ENCODE measurements around the gene ARHGDIA.
"Not testable (repeated sequence)": the region's sequence is repeated elsewhere in the genome, so short reads cannot be mapped to it uniquely, and the experiment has no call there.

ARHGDIA gene

DNA sequence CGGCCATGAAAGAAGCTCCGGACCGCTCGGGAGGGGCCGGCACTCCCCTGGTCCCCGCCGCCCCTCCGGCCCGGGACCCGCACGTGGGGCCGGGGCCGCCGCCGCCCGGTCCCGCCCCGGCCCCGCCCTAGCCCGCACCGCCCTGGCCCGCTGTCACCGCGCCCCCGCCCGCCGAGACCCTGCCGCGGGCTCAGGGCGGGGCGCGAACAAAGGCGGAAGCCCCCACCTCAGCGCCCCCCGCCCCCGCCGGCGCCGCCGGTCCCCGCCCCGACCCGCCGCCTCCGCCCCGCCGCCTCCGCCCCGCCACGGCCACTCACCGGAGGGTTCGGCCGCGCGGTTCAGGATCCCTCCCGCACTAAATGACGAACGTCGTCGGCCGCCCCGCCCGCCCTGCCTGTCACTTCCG lies at the start of gene ARHGDIA:
ARHGDIA (minus strand) TSS at position 357 of the 406 bp plus-strand sequence. CDS start 1,407 bp downstream, outside the sequence.
- no peak for DNase-seq (ENCODE audit: low spot score)

GRCh38 chr17:81918832-81919545 lies 47.9 kb upstream of the ARHGDIA start:
- DNase-seq (ENCODE audit: low spot score): no peak

GRCh38 chr17:81918333-81918669 lies 47.2 kb upstream of the ARHGDIA start:
- not testable (repeated sequence) for DNase-seq (ENCODE audit: low spot score)

GRCh38 chr17:81917565-81918332 lies 46.6 kb upstream of the ARHGDIA start, which contains the start of gene SIRT7:
SIRT7 (minus strand) TSS chr17:81918176; CDS start chr17:81918131, 45 bp downstream.
- DNase-seq (ENCODE audit: low spot score): peak; percentile 98

DNA sequence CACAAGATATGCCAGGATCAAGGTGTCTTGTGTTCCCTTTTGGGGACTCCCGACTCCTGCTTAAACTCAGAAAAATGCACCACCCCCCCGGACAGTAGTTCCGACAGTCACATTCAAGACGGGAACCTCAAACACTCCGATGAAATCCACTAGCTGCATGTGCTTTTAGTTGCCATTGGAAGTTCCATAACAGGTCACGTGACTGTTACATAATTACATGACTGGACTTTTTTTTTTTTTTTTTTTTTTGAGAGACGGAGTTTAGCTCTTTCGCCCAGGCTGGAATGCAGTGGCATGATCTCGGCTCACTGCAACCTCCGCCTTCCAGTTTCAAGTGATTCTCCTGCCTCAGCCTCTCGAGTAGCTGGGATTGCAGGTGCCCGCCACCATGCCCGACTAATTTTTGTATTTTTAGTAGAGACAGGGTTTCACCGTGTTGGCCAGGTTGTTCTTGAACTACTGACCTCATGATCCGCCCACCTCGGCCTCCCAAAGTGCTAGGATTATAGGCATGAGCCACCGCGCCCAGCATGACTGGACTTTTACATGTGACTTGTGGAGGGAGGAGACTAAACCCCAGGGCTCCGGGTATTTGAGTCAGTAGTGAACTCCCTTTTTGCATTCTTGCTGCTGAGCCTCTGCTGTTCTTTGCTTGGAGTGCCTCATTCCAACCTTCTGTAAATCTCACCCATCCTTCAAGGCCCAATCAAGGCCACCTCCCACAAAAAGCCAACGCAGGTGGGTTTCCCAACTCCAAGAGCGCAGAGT lies 45.3 kb upstream of the ARHGDIA start:
- DNase-seq (ENCODE audit: low spot score): peak; percentile 81

DNA sequence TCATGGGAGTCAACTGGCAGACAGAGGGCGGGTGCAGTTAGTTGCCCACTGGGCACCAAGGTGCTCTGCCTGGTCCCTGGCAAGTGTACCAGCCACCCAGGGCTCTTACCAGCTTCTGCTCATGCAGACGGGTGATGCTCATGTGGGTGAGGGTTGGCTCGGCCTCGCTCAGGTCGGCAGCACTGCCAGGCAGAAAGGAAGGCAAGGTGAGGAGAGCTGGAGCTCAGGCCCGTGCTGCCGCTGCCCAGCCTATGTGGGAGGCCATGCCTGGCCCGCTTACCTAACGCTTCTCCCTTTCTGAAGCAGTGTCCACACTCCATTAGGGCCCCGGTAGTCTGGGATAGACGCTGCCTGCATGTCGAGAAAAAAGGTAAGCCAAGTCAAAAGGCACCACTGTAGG lies 44.2 kb upstream of the ARHGDIA start:
- DNase-seq (ENCODE audit: low spot score): no peak

DNA sequence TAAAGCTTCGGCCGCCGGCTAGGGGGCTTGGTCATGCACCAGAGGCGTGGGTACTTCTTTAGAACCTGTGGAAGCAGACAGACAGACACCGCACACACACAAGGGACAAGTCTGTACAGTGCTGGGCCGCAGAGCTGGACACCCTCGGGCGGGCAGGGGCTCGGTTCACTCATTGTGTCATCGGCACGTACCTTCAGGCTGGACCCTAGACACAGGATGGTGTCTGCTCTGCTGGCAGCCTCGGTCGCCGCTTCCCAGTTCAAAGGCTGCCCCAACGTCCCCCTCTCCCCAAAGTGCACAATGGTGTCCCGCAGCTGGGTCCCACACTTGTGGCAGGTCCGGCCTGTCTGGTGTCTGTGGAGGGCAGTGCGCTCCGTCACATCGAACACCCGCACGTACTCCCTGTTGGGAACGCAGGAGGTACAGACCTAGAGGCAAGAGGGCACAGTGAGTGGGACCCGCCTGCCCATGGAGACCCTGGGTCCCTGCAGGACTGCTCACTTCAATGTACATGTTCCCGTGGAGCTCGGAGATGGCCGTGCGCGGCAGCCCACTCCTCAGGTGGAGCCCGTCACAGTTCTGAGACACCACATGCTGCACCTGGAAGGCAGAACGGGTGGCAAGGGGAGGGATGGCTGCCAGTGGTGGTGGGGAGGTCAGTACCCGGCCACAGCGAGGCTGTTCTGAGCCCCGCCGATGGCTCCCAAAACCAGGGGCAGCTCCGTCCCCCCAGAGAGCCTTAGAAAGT lies 43.1 kb upstream of the ARHGDIA start:
- no peak for DNase-seq (ENCODE audit: low spot score)

GRCh38 chr17:81913394-81914102 lies 42.4 kb upstream of the ARHGDIA start:
- no peak for DNase-seq (ENCODE audit: low spot score)

DNA sequence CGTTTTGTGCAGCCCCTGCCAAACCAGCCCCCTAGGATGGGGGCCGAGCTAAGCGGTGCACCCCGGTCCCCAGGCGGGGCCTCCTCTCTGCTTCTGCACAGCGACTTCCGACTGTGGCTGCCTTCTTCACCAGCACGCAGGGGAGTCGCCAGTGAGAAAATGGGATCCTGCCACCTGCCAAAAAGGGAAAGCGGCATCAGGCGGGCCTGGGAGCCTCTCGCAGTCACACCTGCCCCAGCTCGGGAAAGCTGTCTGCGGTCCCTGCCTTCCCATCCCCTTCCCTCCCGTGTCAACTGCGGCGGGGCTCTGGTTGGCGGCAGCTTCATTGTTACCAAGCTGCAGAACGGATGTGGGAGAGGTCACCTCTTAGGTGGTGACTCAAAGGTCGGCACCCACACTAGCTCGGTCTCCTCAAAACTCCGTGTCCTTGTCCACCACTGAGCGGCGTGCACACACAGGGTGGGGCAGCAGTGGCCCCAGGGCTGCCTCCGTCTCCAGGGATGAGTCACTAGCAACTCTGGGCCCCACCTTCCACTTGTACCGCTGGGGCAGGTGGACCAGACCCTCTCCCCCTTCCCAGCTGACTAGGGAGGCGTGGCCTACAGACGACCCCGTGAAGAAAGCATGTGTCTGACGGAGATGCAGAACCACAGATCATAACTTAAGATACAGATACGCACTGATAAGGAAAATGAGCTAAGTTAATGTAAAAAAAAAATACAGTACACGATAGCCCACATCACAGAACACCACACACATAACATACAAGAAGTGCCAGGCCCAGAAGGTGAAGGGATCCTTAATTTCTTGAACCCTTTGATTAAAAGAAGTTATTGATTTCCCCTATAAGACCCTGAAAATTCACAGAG lies 41.5 kb upstream of the ARHGDIA start:
- DNase-seq (ENCODE audit: low spot score): no peak

DNA sequence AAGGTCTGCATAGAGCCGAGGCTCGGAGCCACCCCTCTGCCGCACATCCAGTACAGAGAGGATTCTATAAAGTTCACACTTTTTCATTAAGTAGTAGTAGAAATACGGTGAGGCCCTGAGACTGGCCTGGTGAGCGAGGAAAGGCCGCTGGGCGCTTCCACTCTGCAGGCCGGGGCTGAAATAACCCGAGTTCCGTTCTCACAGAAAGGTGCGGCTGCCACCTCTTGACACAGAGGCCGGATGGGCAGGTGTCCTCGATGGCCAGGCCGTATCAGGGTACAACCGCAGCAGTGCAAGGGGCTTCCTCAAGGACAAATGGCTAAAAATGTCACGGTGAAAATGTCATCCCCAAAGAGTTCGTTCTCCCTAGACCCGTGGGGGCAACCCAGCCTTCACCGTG lies 40.8 kb upstream of the ARHGDIA start:
- no peak for DNase-seq (ENCODE audit: low spot score)

DNA sequence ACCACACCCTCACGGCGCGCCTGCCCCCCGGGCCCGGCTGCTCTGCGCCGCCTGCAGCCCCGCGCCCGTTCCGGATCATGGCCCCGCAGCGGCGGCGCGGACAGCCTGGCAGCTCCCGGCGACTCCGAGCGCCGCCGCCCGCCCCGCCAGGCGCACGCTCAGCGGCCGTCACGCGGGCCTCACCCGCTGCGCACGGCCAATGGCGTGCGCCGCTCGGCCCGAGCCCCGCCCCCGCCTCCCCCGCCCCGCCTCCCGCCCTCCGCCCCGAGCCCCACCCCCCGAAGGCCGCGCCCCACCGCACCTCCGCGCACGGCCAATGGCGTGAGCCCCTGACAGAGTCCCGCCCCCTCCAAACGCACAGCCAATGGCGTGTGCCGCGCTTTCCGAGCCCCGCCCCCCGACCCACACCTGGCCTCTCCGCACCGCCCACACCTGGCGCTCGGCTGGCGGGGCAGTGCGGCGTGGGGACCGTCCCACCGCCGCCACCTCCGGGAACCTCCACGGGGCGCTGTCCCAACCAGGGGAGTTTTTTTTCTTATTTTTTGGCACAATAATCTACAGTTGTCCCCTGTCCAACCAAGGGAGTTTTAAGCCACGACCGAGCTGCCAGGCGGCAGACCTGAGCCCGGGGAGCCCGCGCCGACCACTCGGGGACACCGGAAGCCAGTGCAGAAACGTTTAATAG lies 40.3 kb upstream of the ARHGDIA start, which contains the start of gene PCYT2:
PCYT2 (minus strand) TSS at position 123 of the 685 bp plus-strand sequence; CDS start at position 79, 44 bp downstream.
- peak; percentile 100 for DNase-seq (ENCODE audit: low spot score)

GRCh38 chr17:81910840-81911276 lies 39.7 kb upstream of the ARHGDIA start:
- DNase-seq (ENCODE audit: low spot score): peak; percentile 68

- DNase-seq (ENCODE audit: low spot score): peak; percentile 51
Observed at GRCh38 chr17:81909966-81910839, 39.1 kb upstream of the ARHGDIA start.

- DNase-seq (ENCODE audit: low spot score): no peak
Observed at GRCh38 chr17:81909231-81909630, 38.1 kb upstream of the ARHGDIA start.

DNA sequence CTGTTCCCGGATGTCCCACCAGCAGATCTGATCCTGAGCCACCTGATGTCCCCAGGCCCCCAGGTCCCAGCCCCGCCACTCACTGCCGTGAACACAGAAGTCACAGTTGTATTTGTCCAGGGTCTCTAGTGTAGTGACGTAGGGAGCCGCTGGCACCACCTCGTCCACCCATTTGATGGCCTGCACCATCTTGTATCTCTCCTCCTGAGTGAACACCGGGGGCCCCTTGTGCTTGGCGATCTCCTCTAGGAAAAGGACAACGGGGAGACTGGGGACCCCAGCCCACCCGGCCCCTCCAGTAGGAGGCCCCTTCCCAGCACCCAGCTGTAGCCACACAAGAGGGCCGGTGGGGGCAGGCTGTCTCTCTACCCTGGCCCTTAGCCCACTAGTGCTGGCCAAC lies 37.7 kb upstream of the ARHGDIA start:
- no peak for DNase-seq (ENCODE audit: low spot score)

DNA sequence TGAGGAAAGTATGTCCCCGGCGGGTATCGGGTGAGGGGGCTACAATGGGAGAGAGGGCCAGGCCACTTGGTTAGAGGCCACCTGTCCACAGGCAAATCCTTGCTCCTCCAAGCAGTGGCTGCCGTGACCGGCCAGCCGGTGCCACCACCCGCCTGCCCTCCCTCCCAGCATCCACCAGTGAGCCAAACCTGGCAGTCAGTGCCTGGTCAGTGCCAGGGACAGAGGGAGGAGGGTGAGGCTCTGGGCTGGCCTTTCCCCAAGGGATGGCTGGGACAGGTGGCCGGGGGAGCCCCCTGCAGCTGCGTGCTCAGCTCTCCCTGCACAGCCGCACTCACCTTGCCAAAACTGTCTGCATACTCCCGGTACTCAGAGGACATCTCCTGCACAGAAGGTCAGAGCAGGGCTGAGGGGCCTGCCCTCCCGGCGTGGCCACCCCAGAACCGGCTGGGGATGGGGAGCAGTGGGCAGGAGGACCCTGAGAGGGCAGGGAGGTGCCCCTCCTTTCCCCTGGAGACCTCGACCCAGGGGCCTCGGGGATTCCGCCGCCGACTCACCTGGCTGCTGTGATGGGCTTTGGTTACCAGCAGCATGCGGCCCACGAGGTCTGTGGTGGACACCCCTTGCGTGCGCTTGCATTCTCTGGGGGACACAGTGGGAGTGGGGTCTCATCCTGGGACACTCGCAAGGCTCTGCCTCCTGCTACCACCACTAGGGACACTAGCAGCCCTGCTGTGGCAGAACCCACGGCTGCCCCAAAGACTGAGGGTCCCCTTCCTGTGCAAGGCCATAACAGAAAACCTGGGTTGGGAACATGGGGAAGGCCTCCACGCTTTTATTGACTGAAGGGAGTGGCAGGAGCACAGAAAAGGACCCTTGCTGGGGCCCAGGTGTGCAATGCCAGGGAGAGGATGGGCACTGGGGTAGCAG lies 36.3 kb upstream of the ARHGDIA start:
- DNase-seq (ENCODE audit: low spot score): no peak

DNA sequence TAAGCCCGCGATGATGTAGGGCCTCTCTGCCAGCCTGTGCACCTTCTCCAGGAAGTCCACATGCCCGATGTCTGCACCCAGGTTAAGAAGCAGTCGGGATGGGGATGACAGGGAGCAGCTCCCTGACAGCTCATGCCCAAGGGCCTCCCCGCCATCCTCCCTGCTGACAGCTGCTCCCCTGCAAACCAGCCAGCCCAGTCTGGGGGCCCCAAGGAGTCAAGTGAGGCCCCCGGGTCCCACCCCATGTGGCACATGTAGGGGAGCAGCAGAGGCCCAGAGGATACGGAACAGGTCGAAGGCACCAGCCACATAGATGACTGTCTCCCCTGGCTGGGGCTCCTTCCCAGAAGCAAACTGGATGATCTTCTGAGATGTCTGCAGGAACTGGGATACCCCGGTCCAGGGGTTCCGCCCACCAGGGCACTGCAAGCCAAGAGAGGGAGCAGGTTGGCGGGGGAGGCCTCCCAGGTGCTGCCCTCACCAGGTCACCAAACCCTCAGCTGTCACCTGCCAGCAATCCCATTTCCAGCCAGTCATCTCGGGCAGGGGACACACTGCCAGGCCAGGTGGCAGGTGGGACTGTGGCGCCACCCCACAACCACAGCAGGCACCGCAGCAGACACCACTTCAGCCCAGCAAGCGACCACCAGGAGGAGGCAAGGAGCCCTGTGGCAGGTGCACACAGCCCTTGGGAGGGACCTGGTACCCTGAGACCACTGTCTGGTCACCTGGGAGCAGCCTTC lies 35.5 kb upstream of the ARHGDIA start:
- DNase-seq (ENCODE audit: low spot score): no peak
